H9 (cell line): ENCODE measurements around the gene DNAJC15. TPM values are rescaled to one million over a fixed set of nuclear protein-coding genes. Genes with fewer than 3 reads are reported as not detected.
"Not testable (repeated sequence)": the region's sequence is repeated elsewhere in the genome, so short reads cannot be mapped to it uniquely, and the experiment has no call there.

ENCODE experiments used
- DNase-seq: peaks from one replicate; pipeline ENCODE4 v3.0.0-alpha.2; 2017
- H2AFZ ChIP-seq: one replicate; pipeline ENCODE4 v1.6.1; 2013; ENCODE audit warnings: mild to moderate bottlenecking, low read length, control low read depth, moderate library complexity
- H2AK5ac ChIP-seq: 2 replicates; pipeline ENCODE4 v1.6.1; 2013; ENCODE audit warnings: low read length, control low read depth, mixed read lengths; ENCODE audit not compliant: insufficient read length
- H2BK120ac ChIP-seq: one replicate; pipeline ENCODE4 v1.6.1; 2013; ENCODE audit warnings: low read depth, mild to moderate bottlenecking, low read length, control low read depth, inconsistent platforms; ENCODE audit not compliant: poor library complexity, severe bottlenecking
- H2BK12ac ChIP-seq: 2 replicates; pipeline ENCODE4 v1.6.1; 2013; ENCODE audit warnings: low read length, control low read depth, mixed read lengths, low read depth; ENCODE audit not compliant: insufficient read length
- H2BK15ac ChIP-seq: 2 replicates; pipeline ENCODE4 v1.6.1; 2013; ENCODE audit warnings: low read depth, low read length, control low read depth
- H2BK20ac ChIP-seq: one replicate; pipeline ENCODE4 v1.6.1; 2013; ENCODE audit warnings: low read depth, mild to moderate bottlenecking, low read length, control low read depth, inconsistent platforms; ENCODE audit not compliant: poor library complexity, severe bottlenecking
- H2BK5ac ChIP-seq: 2 replicates; pipeline ENCODE4 v1.6.1; 2013; ENCODE audit warnings: low read length, control low read depth, mixed read lengths; ENCODE audit not compliant: insufficient read length
- H3K14ac ChIP-seq: 2 replicates; pipeline ENCODE4 v1.6.1; 2013; ENCODE audit warnings: low read length, control low read depth; ENCODE audit not compliant: insufficient read depth
- H3K18ac ChIP-seq: 2 replicates; pipeline ENCODE4 v1.6.1; 2013; ENCODE audit warnings: low read depth, mild to moderate bottlenecking, mixed read lengths, low read length, control low read depth; ENCODE audit not compliant: insufficient read length
- H3K23ac ChIP-seq: 2 replicates; pipeline ENCODE4 v1.6.1; 2013; ENCODE audit warnings: low read length, control low read depth, mixed read lengths, low read depth; ENCODE audit not compliant: insufficient read length
- H3K23me2 ChIP-seq: 2 replicates; pipeline ENCODE4 v1.6.1; 2013; ENCODE audit warnings: low read depth, mild to moderate bottlenecking, mixed read lengths, low read length, control low read depth; ENCODE audit not compliant: insufficient read length, poor library complexity, severe bottlenecking
- H3K27ac ChIP-seq: 2 replicates; pipeline ENCODE4 v1.5.1; 2013; ENCODE audit warnings: low read length, control low read depth, mixed read lengths, low read depth; ENCODE audit not compliant: insufficient read length
- H3K27me3 ChIP-seq: 2 replicates; pipeline ENCODE4 v1.6.1; 2013; ENCODE audit warnings: low read length, control low read depth, inconsistent platforms; ENCODE audit not compliant: insufficient read depth
- H3K4ac ChIP-seq: 2 replicates; pipeline ENCODE4 v1.6.1; 2013; ENCODE audit warnings: low read depth, mild to moderate bottlenecking, control low read depth, inconsistent platforms, low read length, moderate library complexity
- H3K4me1 ChIP-seq: 2 replicates; pipeline ENCODE4 v1.6.1; 2013; ENCODE audit warnings: low read length, control low read depth, inconsistent platforms; ENCODE audit not compliant: insufficient read depth
- H3K4me2 ChIP-seq: 2 replicates; pipeline ENCODE4 v1.6.1; 2013; ENCODE audit warnings: low read length, control low read depth, mixed read lengths; ENCODE audit not compliant: insufficient read length, insufficient read depth
- H3K56ac ChIP-seq: 2 replicates; pipeline ENCODE4 v1.6.1; 2013; ENCODE audit warnings: low read depth, mild to moderate bottlenecking, mixed read lengths, low read length, control low read depth; ENCODE audit not compliant: insufficient read length
- H3K79me1 ChIP-seq: 2 replicates; pipeline ENCODE4 v1.6.1; 2013; ENCODE audit warnings: low read depth, mild to moderate bottlenecking, moderate library complexity, low read length, control low read depth, inconsistent platforms; ENCODE audit not compliant: insufficient read depth, poor library complexity, severe bottlenecking
- H3K79me2 ChIP-seq: 2 replicates; pipeline ENCODE4 v1.6.1; 2013; ENCODE audit warnings: low read length, control low read depth, inconsistent platforms; ENCODE audit not compliant: insufficient read depth
- H3K9ac ChIP-seq: 2 replicates; pipeline ENCODE4 v1.6.1; 2013; ENCODE audit warnings: low read length, control low read depth, mixed read lengths; ENCODE audit not compliant: insufficient read length; ENCODE audit errors: extremely low read depth
- H3K9me3 ChIP-seq: one replicate; pipeline ENCODE4 v1.6.1; 2013; ENCODE audit warnings: low read depth, low read length, inconsistent platforms; ENCODE audit not compliant: control insufficient read depth
- H3T11ph ChIP-seq: one replicate; pipeline ENCODE4 v1.6.1; 2013; ENCODE audit warnings: mild to moderate bottlenecking, low read length, control low read depth, inconsistent platforms
- H4K20me1 ChIP-seq: one replicate; pipeline ENCODE4 v1.6.1; 2013; ENCODE audit not compliant: control insufficient read depth, insufficient read length, insufficient read depth
- H4K5ac ChIP-seq: 2 replicates; pipeline ENCODE4 v1.6.1; 2013; ENCODE audit warnings: low read depth, mild to moderate bottlenecking, mixed read lengths, low read length, control low read depth; ENCODE audit not compliant: insufficient read length
- H4K8ac ChIP-seq: replicated peaks from 2 replicates; pipeline ENCODE4 v1.6.1; 2013; ENCODE audit warnings: low read length, control low read depth, mixed read lengths, low read depth; ENCODE audit not compliant: insufficient read length
- H4K91ac ChIP-seq: 2 replicates; pipeline ENCODE4 v1.6.1; 2013; ENCODE audit warnings: low read depth, mild to moderate bottlenecking, moderate library complexity, mixed read lengths, low read length, control low read depth; ENCODE audit not compliant: insufficient read length
- H3K27ac Mint-ChIP-seq, 3 experiments: 2 replicates in 2 of 3; 3 replicates in 1 of 3; pipeline ENCODE4 v1.8.0; 2020 to 2021; ENCODE audit warnings: mixed read lengths in 3 of 3, mild to moderate bottlenecking in 1 of 3, moderate library complexity in 1 of 3
- H3K27me3 Mint-ChIP-seq: 2 replicates; pipeline ENCODE4 v1.8.0; 2021; ENCODE audit warnings: low read depth, mild to moderate bottlenecking, moderate library complexity, mixed read lengths
- H3K36me3 Mint-ChIP-seq, 3 experiments: 2 replicates in 2 of 3; 3 replicates in 1 of 3; pipeline ENCODE4 v1.8.0; 2020 to 2021; ENCODE audit warnings: low read depth in 3 of 3, mixed read lengths in 3 of 3; ENCODE audit not compliant: insufficient read depth in 1 of 3
- H3K4me1 Mint-ChIP-seq, 2 experiments: 2 replicates each; pipeline ENCODE4 v1.8.0; 2020; ENCODE audit warnings: mixed read lengths in 2 of 2
- H3K4me3 Mint-ChIP-seq, 2 experiments: 2 replicates in 1 of 2; 3 replicates in 1 of 2; pipeline ENCODE4 v1.8.0; 2020 to 2021; ENCODE audit warnings: mild to moderate bottlenecking in 2 of 2, mixed read lengths in 2 of 2, moderate library complexity in 1 of 2
- H3K9me3 Mint-ChIP-seq, 2 experiments: 2 replicates in 1 of 2; 3 replicates in 1 of 2; pipeline ENCODE4 v1.8.0; 2020; ENCODE audit warnings: mild to moderate bottlenecking in 2 of 2, mixed read lengths in 2 of 2, moderate library complexity in 1 of 2
- WGBS: extraction: QIAGEN DNeasy Blood & Tissue Kit; methylation state at CpG from one replicate; pipeline ENCODE4 v1.1.7; 2013; ENCODE audit warnings: missing lambda C conversion rate, low lambda C conversion rate, mixed read lengths; ENCODE audit not compliant: insufficient read length; ENCODE audit errors: extremely low coverage; 5-methylcytosine and 5-hydroxymethylcytosine counted together
- total RNA-seq: library from RNA; stranded (reverse); gene quantifications from 2 replicates; pipeline ENCODE4 v1.2.1, GENCODE V29; 2021
- TF ChIP-seq, protein P1 (sequence below): fragments of 200-600 bp; sonication (generic); conservative IDR thresholded peaks from 3 replicates; pipeline ENCODE4 v1.8.0; 2021; ENCODE audit warnings: antibody characterized with exemption, mild to moderate bottlenecking

DNAJC15 gene
- total RNA-seq, 1 experiment from 2014 or later, result 13.4 TPM

DNA sequence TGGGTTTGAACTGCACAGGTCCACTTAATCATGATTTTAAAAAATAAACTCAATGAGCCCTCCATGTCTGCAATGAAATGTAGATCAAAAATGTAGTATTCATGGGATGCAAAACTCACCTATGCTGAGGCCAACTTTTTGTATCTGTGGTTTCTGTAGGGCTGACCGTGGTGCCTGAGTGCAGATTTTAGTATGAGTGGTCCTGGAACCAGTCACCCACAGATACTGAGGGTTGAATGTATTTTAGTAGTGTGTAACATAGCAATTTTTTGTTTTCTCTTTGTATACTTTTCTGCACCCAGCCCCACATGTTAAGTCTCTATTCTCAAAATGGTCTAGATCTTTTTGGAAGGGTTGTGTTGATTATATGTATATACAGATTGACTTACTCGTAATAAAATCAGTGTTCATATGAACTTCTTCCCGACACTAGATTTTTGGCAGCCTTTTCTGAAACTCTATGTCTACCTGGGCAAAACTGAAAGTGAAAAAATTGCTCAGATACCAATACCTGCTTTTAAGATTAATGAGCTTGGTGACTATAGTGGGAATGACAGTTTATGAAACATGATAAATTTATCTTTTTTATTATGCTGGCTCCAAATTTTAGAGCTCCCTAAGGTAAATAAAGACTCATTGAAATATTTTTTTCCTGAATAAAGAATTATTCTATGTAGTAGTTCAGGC is 51.6 kb downstream of the DNAJC15 start:
- Histone ChIP-seq H3K56ac (no peak overlapping the region), H4K91ac (no peak overlapping the region), H3K4ac (no peak overlapping the region), H3K27ac (no peak overlapping the region), H3K27me3 (no peaks in the 10 kb centered on the region), H3K79me1 (no peaks in the 10 kb centered on the region), H4K5ac (no peak overlapping the region), H3T11ph (no peak overlapping the region), H3K9ac (no peak overlapping the region), H2BK15ac (no peak overlapping the region), H2BK120ac (no peak overlapping the region), H3K18ac (no peak overlapping the region), H2BK20ac (peak overlapping the region; percentile 6), H3K9me3 (no peaks in the 10 kb centered on the region), H4K20me1 (no peaks in the 10 kb centered on the region), H3K23ac (no peak overlapping the region), H2AFZ (no peak overlapping the region), H3K4me1 (no peaks in the 10 kb centered on the region), H2BK12ac (no peak overlapping the region), H3K14ac (no peak overlapping the region), H4K8ac (no peak overlapping the region), H3K79me2 (no peaks in the 10 kb centered on the region), H2AK5ac (no peak overlapping the region), H2BK5ac (no peak overlapping the region), H3K4me2 (no peak overlapping the region), H3K23me2 (no peaks in the 10 kb centered on the region)
- Mint-ChIP-seq H3K36me3 (peaks cover under 1 to 4% (median 2%) of the 10 kb centered on the region in 3 experiments; a peak in 5 of 7 replicates), H3K4me1 (peaks cover 46 to 55% of the 10 kb centered on the region in 2 experiments), H3K27ac (no peak overlapping the region; a peak in 1 of 7 replicates), H3K27me3 (no peaks in the 10 kb centered on the region), H3K4me3 (no peak overlapping the region), H3K9me3 (no peaks in the 10 kb centered on the region)
- no CpG with 5 or more reads among the region's 3 CpGs for WGBS
- TF ChIP-seq, protein P1, sequence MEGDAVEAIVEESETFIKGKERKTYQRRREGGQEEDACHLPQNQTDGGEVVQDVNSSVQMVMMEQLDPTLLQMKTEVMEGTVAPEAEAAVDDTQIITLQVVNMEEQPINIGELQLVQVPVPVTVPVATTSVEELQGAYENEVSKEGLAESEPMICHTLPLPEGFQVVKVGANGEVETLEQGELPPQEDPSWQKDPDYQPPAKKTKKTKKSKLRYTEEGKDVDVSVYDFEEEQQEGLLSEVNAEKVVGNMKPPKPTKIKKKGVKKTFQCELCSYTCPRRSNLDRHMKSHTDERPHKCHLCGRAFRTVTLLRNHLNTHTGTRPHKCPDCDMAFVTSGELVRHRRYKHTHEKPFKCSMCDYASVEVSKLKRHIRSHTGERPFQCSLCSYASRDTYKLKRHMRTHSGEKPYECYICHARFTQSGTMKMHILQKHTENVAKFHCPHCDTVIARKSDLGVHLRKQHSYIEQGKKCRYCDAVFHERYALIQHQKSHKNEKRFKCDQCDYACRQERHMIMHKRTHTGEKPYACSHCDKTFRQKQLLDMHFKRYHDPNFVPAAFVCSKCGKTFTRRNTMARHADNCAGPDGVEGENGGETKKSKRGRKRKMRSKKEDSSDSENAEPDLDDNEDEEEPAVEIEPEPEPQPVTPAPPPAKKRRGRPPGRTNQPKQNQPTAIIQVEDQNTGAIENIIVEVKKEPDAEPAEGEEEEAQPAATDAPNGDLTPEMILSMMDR, result no peak
- DNase-seq, result no peak

DNA sequence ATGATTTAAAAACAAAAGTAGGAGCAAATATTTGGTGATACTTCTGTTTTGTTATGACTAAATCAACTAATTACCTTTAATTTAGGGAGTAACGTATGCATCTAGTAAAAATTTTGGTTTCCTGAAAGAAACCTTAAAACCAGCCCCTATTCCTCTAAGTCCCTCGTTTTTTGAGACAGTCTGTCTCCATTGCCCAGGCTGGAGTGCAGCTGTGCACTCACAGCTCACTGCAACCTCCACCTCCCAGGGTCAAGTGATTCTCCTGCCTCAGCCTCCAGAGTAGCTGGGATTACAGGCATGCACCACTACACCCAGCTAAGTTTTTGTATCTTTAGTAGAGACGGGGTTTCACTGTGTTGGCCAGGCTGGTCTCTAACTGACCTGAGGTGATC is 52.1 kb downstream of the DNAJC15 start:
- H3K27me3 Mint-ChIP-seq, H3K9ac ChIP-seq, H4K91ac ChIP-seq, H2BK120ac ChIP-seq, H3K23ac ChIP-seq, H3K56ac ChIP-seq, H2AK5ac ChIP-seq, H4K5ac ChIP-seq, H3K9me3 Mint-ChIP-seq, H3K9me3 ChIP-seq, H4K8ac ChIP-seq, H3K27me3 ChIP-seq, DNase-seq, H3K36me3 Mint-ChIP-seq, H4K20me1 ChIP-seq, H3K79me2 ChIP-seq, H3K4me1 ChIP-seq, H3K27ac Mint-ChIP-seq, H3T11ph ChIP-seq, H3K4ac ChIP-seq, H3K4me2 ChIP-seq, H2BK15ac ChIP-seq, H2BK20ac ChIP-seq, H3K27ac ChIP-seq, H3K79me1 ChIP-seq, H3K23me2 ChIP-seq, H2BK12ac ChIP-seq, H3K18ac ChIP-seq, H2AFZ ChIP-seq, H2BK5ac ChIP-seq, H3K4me3 Mint-ChIP-seq, H3K14ac ChIP-seq: not testable (repeated sequence)
- H3K4me1 Mint-ChIP-seq, result peaks cover 43 to 50% of the 10 kb centered on the region in 2 experiments
- WGBS, result no CpG with 5 or more reads among the region's 3 CpGs
